Gastroesophageal sphincter (tissue), 3 donors: Measurements from ENCODE around the gene TAS1R1.

ENCODE experiments used
- CTCF ChIP-seq, 4 experiments: fragments of 200-600 bp in 2 of 4; fragments of 450-650 bp in 2 of 4; sonication (generic) in 1 of 4; IDR thresholded peaks; one replicate each; pipeline ENCODE4 v1.5.1; 2017 to 2019; ENCODE audit warnings: antibody characterized with exemption in 4 of 4, mild to moderate bottlenecking in 2 of 4, moderate library complexity in 2 of 4
- EP300 ChIP-seq: sonication (generic); formaldehyde crosslinking; IDR thresholded peaks from one replicate; pipeline ENCODE4 v1.6.1; 2017; ENCODE audit warnings: antibody characterized with exemption, mild to moderate bottlenecking
- POLR2A ChIP-seq, 2 donors: fragments of 450-650 bp; IDR thresholded peaks; one replicate each; pipeline ENCODE4 v1.6.1; 2017; ENCODE audit warnings: antibody characterized with exemption in 2 of 2, mild to moderate bottlenecking in 2 of 2, moderate library complexity in 1 of 2
- POLR2AphosphoS5 ChIP-seq: sonication (generic); formaldehyde crosslinking; IDR thresholded peaks from one replicate; pipeline ENCODE4 v1.6.1; 2017; ENCODE audit warnings: antibody characterized with exemption

DNA sequence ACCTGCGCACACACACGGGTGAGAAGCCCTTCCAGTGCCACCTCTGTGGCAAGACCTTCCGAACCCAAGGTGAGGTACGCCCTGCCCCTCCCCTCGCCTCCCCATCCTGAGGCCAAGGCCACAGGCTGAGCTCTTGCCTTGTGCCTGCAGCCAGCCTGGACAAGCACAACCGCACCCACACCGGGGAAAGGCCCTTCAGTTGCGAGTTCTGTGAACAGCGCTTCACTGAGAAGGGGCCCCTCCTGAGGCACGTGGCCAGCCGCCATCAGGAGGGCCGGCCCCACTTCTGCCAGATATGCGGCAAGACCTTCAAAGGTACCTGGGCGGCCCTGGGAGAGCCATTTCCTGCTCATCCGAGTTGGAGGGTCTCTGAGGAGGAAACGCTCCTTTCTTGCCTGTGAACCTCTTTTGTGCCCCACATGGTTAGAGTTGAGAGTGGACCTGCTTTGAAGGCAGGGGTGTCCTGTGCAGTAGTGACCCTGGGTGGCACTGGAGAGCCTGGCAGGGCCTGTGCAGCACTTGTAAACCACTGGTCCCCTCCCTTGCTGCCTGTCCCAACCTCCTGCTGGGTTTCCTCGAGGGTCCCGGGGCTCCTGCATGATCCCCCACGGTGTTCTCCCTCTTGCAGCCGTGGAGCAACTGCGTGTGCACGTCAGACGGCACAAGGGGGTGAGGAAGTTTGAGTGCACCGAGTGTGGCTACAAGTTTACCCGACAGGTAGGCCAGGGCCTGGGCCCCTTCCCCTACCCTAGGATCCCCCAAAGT is 33.2 kb downstream of the TAS1R1 start:
- TF ChIP-seq CTCF (IDR thresholded peaks at IDR 0.05) = no peak
- no peak for TF ChIP-seq POLR2A (IDR thresholded peaks at IDR 0.05)
- TF ChIP-seq EP300 = no peak
- no peak for TF ChIP-seq POLR2AphosphoS5
